HEK293 (cell line): ENCODE data around the gene KIF20A.

Source experiments
- CTCF ChIA-PET: fragments of 350-600 bp; formaldehyde crosslinking; extraction: SDS; loops from one replicate; lab custom pipeline; 2021; ENCODE audit warnings: antibody characterized with exemption; lab: Yijun Ruan, JAX
- POLR2A ChIA-PET: fragments of 300-600 bp; formaldehyde crosslinking; extraction: SDS; loops from one replicate; lab custom pipeline; 2020; ENCODE audit warnings: antibody characterized with exemption, inconsistent platforms; lab: Yijun Ruan, JAX
- H3K27ac ChIP-seq: fragments of 200-500 bp; sonication (Bioruptor generic); 2 replicates; pipeline ENCODE4 v1.5.1; 2014; ENCODE audit warnings: low read depth, low read length, control low read depth, inconsistent platforms; ENCODE audit errors: extremely low read depth
- H3K36me3 ChIP-seq, 2 experiments: fragments of 200-500 bp in 1 of 2; sonication (Bioruptor generic) in 1 of 2; 1 replicate in 1 of 2; 2 replicates in 1 of 2; pipeline ENCODE4 v1.5.1; 2014 to 2017; ENCODE audit warnings: inconsistent platforms in 2 of 2, low read length in 2 of 2; ENCODE audit not compliant: control insufficient read depth in 2 of 2, insufficient read depth in 1 of 2
- H3K4me1 ChIP-seq: fragments of 200-500 bp; sonication (Bioruptor generic); 2 replicates; pipeline ENCODE4 v1.5.1; 2014; ENCODE audit warnings: mild to moderate bottlenecking, low read length, inconsistent platforms; ENCODE audit not compliant: control insufficient read depth, insufficient read depth
- H3K4me3 ChIP-seq: 2 replicates; pipeline ENCODE4 v1.5.1; 2011; ENCODE audit warnings: low read depth, mild to moderate bottlenecking, control low read depth, low read length, moderate library complexity
- H3K9me3 ChIP-seq: fragments of 200-500 bp; sonication (Bioruptor generic); 2 replicates; pipeline ENCODE4 v1.5.1; 2014; ENCODE audit warnings: low read depth, low read length, inconsistent platforms; ENCODE audit not compliant: control insufficient read depth, insufficient read depth
- EGR2 ChIP-seq: fragments of 450-650 bp; formaldehyde crosslinking; IDR thresholded peaks from 2 replicates; pipeline ENCODE4 v1.5.1; 2016; ENCODE audit warnings: low read depth, missing biosample characterization, missing genetic modification characterization
- HOXD13 ChIP-seq: sonication (generic); formaldehyde crosslinking; IDR thresholded peaks from 2 replicates; pipeline ENCODE4 v1.8.0; 2022; ENCODE audit warnings: missing genetic modification reagents, borderline replicate concordance
- RBAK ChIP-seq: fragments of 450-650 bp; formaldehyde crosslinking; IDR thresholded peaks from 2 replicates; pipeline ENCODE4 v1.5.1; 2016; ENCODE audit warnings: missing biosample characterization, missing genetic modification characterization
- SP3 ChIP-seq: fragments of 450-650 bp; formaldehyde crosslinking; IDR thresholded peaks from 2 replicates; pipeline ENCODE4 v1.5.1; 2016; ENCODE audit warnings: missing biosample characterization, missing genetic modification characterization
- YY1 ChIP-seq: fragments of 450-650 bp; formaldehyde crosslinking; IDR thresholded peaks from 2 replicates; pipeline ENCODE4 v1.5.1; 2018; ENCODE audit warnings: missing biosample characterization, missing genetic modification characterization
- ZBTB17 ChIP-seq: fragments of 450-650 bp; formaldehyde crosslinking; IDR thresholded peaks from 2 replicates; pipeline ENCODE4 v1.5.1; 2016; ENCODE audit warnings: missing biosample characterization, missing genetic modification characterization
- ZBTB20 ChIP-seq: fragments of 450-650 bp; formaldehyde crosslinking; IDR thresholded peaks from 2 replicates; pipeline ENCODE4 v1.5.1; 2016; ENCODE audit warnings: missing biosample characterization, missing genetic modification characterization
- ZFP3 ChIP-seq: fragments of 450-650 bp; formaldehyde crosslinking; IDR thresholded peaks from 2 replicates; pipeline ENCODE4 v1.5.1; 2016; ENCODE audit warnings: low read depth, missing biosample characterization, missing genetic modification characterization
- ZFP37 ChIP-seq: fragments of 450-650 bp; formaldehyde crosslinking; IDR thresholded peaks from 2 replicates; pipeline ENCODE4 v1.5.1; 2016; ENCODE audit warnings: missing biosample characterization, missing genetic modification characterization
- ZFP69B ChIP-seq: fragments of 450-650 bp; formaldehyde crosslinking; IDR thresholded peaks from 2 replicates; pipeline ENCODE4 v1.5.1; 2016; ENCODE audit warnings: missing biosample characterization, missing genetic modification characterization
- ZNF16 ChIP-seq: fragments of 450-650 bp; formaldehyde crosslinking; IDR thresholded peaks from 2 replicates; pipeline ENCODE4 v1.5.1; 2016; ENCODE audit warnings: low read depth, missing biosample characterization, missing genetic modification characterization
- ZNF184 ChIP-seq: fragments of 450-650 bp; IDR thresholded peaks from 2 replicates; pipeline ENCODE4 v1.5.1; 2018; ENCODE audit warnings: missing biosample characterization, mild to moderate bottlenecking, missing genetic modification characterization
- ZNF2 ChIP-seq: fragments of 450-650 bp; formaldehyde crosslinking; IDR thresholded peaks from 2 replicates; pipeline ENCODE4 v1.5.1; 2016; ENCODE audit warnings: missing biosample characterization, missing genetic modification characterization
- ZNF274 ChIP-seq, 2 experiments: fragments of 200-500 bp in 1 of 2; fragments of 450-650 bp in 1 of 2; sonication (Bioruptor generic) in 1 of 2; formaldehyde crosslinking in 1 of 2; IDR thresholded peaks; 2 replicates each; pipeline versions ENCODE4 v1.5.1 to v1.6.1; 2014 to 2016; ENCODE audit warnings: borderline replicate concordance in 1 of 2, inconsistent platforms in 1 of 2, low read length in 1 of 2, missing biosample characterization in 1 of 2, missing genetic modification characterization in 1 of 2
- ZNF394 ChIP-seq: fragments of 450-650 bp; formaldehyde crosslinking; IDR thresholded peaks from 2 replicates; pipeline ENCODE4 v1.5.1; 2016; ENCODE audit warnings: missing biosample characterization, missing genetic modification characterization, mild to moderate bottlenecking, moderate library complexity, borderline replicate concordance
- ZNF510 ChIP-seq: fragments of 450-650 bp; formaldehyde crosslinking; IDR thresholded peaks from 2 replicates; pipeline ENCODE4 v1.5.1; 2018; ENCODE audit warnings: mild to moderate bottlenecking, missing genetic modification characterization, missing biosample characterization; ENCODE audit not compliant: insufficient replicate concordance
- ZNF558 ChIP-seq: fragments of 450-650 bp; formaldehyde crosslinking; IDR thresholded peaks from 2 replicates; pipeline ENCODE4 v1.5.1; 2016; ENCODE audit warnings: missing biosample characterization, missing genetic modification characterization
- ZNF701 ChIP-seq: fragments of 450-650 bp; formaldehyde crosslinking; IDR thresholded peaks from 2 replicates; pipeline ENCODE4 v1.5.1; 2016; ENCODE audit warnings: missing biosample characterization, missing genetic modification characterization
- ZNF843 ChIP-seq: fragments of 450-650 bp; formaldehyde crosslinking; IDR thresholded peaks from 2 replicates; pipeline ENCODE4 v1.5.1; 2016; ENCODE audit warnings: missing biosample characterization, missing genetic modification characterization
- ZSCAN30 ChIP-seq: fragments of 450-650 bp; IDR thresholded peaks from 2 replicates; pipeline ENCODE4 v1.5.1; 2018; ENCODE audit warnings: missing biosample characterization, mild to moderate bottlenecking, missing genetic modification characterization, moderate library complexity
- TF ChIP-seq, protein P1 (sequence below): fragments of 450-650 bp; formaldehyde crosslinking; IDR thresholded peaks from 2 replicates; pipeline ENCODE4 v1.5.1; 2017; ENCODE audit warnings: missing biosample characterization, missing genetic modification characterization
- TF ChIP-seq, protein P2 (sequence below): fragments of 450-650 bp; formaldehyde crosslinking; IDR thresholded peaks from 2 replicates; pipeline ENCODE4 v1.5.1; 2016; ENCODE audit warnings: missing biosample characterization, missing genetic modification characterization
- TF ChIP-seq, protein P3 (sequence below): fragments of 450-650 bp; formaldehyde crosslinking; conservative IDR thresholded peaks from 2 replicates; pipeline ENCODE4 v1.5.1; 2016; ENCODE audit warnings: low read depth, missing biosample characterization, missing genetic modification characterization
- TF ChIP-seq, protein P4 (sequence below): fragments of 450-650 bp; formaldehyde crosslinking; IDR thresholded peaks from 2 replicates; pipeline ENCODE4 v1.5.1; 2016; ENCODE audit warnings: missing biosample characterization, missing genetic modification characterization
- TF ChIP-seq, protein P5 (sequence below): fragments of 450-650 bp; formaldehyde crosslinking; IDR thresholded peaks from 2 replicates; pipeline ENCODE4 v1.5.1; 2016; ENCODE audit warnings: missing biosample characterization, missing genetic modification characterization
- TF ChIP-seq, protein P6 (sequence below): fragments of 450-650 bp; formaldehyde crosslinking; IDR thresholded peaks from 2 replicates; pipeline ENCODE4 v1.5.1; 2016; ENCODE audit warnings: missing biosample characterization, missing genetic modification characterization

KIF20A gene

DNA sequence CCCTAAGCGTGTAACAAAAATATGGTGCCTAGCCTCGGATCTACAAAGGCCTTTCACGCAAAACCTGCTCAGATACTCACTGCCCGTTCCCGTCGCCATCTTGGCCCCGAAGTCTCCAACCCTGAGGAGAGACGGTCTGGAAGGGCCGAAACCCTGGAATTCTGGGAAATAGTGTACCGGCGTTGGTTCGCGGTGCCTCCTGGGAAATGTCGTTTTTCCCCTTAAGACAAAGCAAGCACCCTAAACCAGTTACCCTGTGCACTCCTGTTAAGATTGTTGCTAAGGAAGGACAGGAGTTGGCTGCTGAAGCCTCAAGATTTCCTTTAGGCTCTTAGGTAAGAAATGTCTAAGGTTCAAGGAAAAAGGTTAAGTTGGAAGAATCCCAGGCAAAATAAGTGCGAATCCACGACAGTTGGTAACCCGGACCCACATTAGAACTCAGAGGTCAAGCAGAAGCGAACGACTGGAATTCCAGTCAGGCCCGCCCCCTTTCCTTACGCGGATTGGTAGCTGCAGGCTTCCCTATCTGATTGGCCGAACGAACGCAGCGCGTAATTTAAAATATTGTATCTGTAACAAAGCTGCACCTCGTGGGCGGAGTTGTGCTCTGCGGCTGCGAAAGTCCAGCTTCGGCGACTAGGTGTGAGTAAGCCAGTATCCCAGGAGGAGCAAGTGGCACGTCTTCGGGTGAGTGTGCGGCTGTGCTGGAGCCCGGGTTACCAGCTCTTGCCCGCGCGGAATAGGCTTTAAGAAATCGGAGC lies at the start of gene KIF20A, which contains the start of gene BRD8:
TSS of gene KIF20A (plus strand) at position 597 of the 761 bp plus-strand sequence. CDS start 569 bp downstream, outside the sequence.
TSS of gene BRD8 (minus strand) at position 115 of the 761 bp plus-strand sequence. CDS start at position 99, 16 bp downstream.
- POLR2A ChIA-PET: interaction anchor here (0.5 to 2.4 kb wide), 27 partner anchors 10 to 397 kb away, joined by 3 to 22 read pairs (median 5); partner anchors contain the start of genes CDC23, CDC25C, EGR1 and ETF1
- Histone ChIP-seq H3K27ac (peak within 1 kb of the TSS; percentile 90), H3K4me3 (peak within 1 kb of the TSS; percentile 70), H3K9me3 (no peaks in the 10 kb centered on the region), H3K36me3 (peaks cover 43 to 63% of the 10 kb centered on the region in 2 experiments), H3K4me1 (0 out of 2 replicates have a peak, but pooled peaks cover 3% of the 10 kb centered on the region)
- CTCF ChIA-PET: interaction anchor here (0.6 to 4.1 kb wide), 11 partner anchors 26 to 331 kb away, joined by 3 to 19 read pairs (median 4); no protein-coding TSS in a partner anchor
- TF ChIP-seq ZNF701 (no peak), YY1 (tag by site-specific recombination) (peak; percentile 88), ZNF274 (IDR thresholded peaks at IDR 0.05; ENCODE audit: low read length) (no peak), ZNF274 (tag by site-specific recombination; IDR thresholded peaks at IDR 0.05; ENCODE audit: borderline replicate concordance) (no peak), HOXD13 (CRISPR knock-in tag) (no peak), ZSCAN30 (tag by site-specific recombination) (peak; percentile 30; the same call in 1 of the 2 replicates), ZBTB17 (tag by site-specific recombination) (peak; percentile 71), ZFP3 (no peak), ZNF394 (tag by site-specific recombination) (peak; percentile 25), SP3 (peak; percentile 86), ZFP37 (peak; percentile 16; the same call in 1 of the 2 replicates), ZNF2 (tag by site-specific recombination) (peak; percentile 98), ZNF510 (tag by site-specific recombination) (no peak), EGR2 (tag by site-specific recombination) (peak; percentile 45; the same call in 1 of the 2 replicates), ZNF184 (no peak), ZNF16 (tag by site-specific recombination) (no peak), ZNF558 (tag by site-specific recombination) (no peak; the same call in 1 of the 2 replicates), ZFP69B (tag by site-specific recombination) (peak; percentile 37; the same call in 1 of the 2 replicates), ZBTB20 (tag by site-specific recombination) (peak; percentile 78), RBAK (tag by site-specific recombination) (no peak), ZNF843 (tag by site-specific recombination) (peak; percentile 36; the same call in 1 of the 2 replicates)
- TF ChIP-seq, protein P1, sequence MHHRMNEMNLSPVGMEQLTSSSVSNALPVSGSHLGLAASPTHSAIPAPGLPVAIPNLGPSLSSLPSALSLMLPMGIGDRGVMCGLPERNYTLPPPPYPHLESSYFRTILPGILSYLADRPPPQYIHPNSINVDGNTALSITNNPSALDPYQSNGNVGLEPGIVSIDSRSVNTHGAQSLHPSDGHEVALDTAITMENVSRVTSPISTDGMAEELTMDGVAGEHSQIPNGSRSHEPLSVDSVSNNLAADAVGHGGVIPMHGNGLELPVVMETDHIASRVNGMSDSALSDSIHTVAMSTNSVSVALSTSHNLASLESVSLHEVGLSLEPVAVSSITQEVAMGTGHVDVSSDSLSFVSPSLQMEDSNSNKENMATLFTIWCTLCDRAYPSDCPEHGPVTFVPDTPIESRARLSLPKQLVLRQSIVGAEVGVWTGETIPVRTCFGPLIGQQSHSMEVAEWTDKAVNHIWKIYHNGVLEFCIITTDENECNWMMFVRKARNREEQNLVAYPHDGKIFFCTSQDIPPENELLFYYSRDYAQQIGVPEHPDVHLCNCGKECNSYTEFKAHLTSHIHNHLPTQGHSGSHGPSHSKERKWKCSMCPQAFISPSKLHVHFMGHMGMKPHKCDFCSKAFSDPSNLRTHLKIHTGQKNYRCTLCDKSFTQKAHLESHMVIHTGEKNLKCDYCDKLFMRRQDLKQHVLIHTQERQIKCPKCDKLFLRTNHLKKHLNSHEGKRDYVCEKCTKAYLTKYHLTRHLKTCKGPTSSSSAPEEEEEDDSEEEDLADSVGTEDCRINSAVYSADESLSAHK (tag by site-specific recombination): 0 out of 2 replicates have a peak, but pooled peaks have one; percentile 10
- TF ChIP-seq, protein P2, sequence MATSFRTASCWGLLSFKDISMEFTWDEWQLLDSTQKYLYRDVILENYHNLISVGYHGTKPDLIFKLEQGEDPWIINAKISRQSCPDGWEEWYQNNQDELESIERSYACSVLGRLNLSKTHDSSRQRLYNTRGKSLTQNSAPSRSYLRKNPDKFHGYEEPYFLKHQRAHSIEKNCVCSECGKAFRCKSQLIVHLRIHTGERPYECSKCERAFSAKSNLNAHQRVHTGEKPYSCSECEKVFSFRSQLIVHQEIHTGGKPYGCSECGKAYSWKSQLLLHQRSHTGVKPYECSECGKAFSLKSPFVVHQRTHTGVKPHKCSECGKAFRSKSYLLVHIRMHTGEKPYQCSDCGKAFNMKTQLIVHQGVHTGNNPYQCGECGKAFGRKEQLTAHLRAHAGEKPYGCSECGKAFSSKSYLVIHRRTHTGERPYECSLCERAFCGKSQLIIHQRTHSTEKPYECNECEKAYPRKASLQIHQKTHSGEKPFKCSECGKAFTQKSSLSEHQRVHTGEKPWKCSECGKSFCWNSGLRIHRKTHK: no peak
- TF ChIP-seq, protein P3, sequence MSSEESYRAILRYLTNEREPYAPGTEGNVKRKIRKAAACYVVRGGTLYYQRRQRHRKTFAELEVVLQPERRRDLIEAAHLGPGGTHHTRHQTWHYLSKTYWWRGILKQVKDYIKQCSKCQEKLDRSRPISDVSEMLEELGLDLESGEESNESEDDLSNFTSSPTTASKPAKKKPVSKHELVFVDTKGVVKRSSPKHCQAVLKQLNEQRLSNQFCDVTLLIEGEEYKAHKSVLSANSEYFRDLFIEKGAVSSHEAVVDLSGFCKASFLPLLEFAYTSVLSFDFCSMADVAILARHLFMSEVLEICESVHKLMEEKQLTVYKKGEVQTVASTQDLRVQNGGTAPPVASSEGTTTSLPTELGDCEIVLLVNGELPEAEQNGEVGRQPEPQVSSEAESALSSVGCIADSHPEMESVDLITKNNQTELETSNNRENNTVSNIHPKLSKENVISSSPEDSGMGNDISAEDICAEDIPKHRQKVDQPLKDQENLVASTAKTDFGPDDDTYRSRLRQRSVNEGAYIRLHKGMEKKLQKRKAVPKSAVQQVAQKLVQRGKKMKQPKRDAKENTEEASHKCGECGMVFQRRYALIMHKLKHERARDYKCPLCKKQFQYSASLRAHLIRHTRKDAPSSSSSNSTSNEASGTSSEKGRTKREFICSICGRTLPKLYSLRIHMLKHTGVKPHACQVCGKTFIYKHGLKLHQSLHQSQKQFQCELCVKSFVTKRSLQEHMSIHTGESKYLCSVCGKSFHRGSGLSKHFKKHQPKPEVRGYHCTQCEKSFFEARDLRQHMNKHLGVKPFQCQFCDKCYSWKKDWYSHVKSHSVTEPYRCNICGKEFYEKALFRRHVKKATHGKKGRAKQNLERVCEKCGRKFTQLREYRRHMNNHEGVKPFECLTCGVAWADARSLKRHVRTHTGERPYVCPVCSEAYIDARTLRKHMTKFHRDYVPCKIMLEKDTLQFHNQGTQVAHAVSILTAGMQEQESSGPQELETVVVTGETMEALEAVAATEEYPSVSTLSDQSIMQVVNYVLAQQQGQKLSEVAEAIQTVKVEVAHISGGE: peak; percentile 7; the same call in 1 of the 2 replicates
- TF ChIP-seq, protein P4, sequence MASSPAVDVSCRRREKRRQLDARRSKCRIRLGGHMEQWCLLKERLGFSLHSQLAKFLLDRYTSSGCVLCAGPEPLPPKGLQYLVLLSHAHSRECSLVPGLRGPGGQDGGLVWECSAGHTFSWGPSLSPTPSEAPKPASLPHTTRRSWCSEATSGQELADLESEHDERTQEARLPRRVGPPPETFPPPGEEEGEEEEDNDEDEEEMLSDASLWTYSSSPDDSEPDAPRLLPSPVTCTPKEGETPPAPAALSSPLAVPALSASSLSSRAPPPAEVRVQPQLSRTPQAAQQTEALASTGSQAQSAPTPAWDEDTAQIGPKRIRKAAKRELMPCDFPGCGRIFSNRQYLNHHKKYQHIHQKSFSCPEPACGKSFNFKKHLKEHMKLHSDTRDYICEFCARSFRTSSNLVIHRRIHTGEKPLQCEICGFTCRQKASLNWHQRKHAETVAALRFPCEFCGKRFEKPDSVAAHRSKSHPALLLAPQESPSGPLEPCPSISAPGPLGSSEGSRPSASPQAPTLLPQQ (tag by site-specific recombination): peak; percentile 53; the same call in 1 of the 2 replicates
- TF ChIP-seq, protein P5, sequence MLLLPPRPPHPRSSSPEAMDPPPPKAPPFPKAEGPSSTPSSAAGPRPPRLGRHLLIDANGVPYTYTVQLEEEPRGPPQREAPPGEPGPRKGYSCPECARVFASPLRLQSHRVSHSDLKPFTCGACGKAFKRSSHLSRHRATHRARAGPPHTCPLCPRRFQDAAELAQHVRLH (tag by site-specific recombination): peak; percentile 58; the same call in 1 of the 2 replicates
- TF ChIP-seq, protein P6, sequence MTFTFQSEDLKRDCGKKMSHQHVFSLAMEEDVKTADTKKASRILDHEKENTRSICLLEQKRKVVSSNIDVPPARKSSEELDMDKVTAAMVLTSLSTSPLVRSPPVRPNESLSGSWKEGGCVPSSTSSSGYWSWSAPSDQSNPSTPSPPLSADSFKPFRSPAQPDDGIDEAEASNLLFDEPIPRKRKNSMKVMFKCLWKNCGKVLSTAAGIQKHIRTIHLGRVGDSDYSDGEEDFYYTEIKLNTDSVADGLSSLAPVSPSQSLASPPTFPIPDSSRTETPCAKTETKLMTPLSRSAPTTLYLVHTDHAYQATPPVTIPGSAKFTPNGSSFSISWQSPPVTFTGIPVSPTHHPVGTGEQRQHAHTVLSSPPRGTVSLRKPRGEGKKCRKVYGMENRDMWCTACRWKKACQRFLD (tag by site-specific recombination): no peak
